Activated B cell treated with CpG ODN at 0.5 μM for 24 hours (primary cell): ENCODE measurements around the gene APCDD1L. TPM values are rescaled to one million over a fixed set of nuclear protein-coding genes. Genes with fewer than 3 reads are reported as not detected.

ENCODE experiments used
- ATAC-seq: fragments of 200-7000 bp; cut with Tn5 transposase; one replicate; pipeline ENCODE4 v1.10.0; 2021; ENCODE audit warnings: low read depth, mild to moderate bottlenecking, moderate library complexity
- CTCF ChIA-PET: fragments of 350-600 bp; sonication (Branson Sonifier 250); formaldehyde crosslinking; loops from one replicate; lab custom pipeline; 2021; ENCODE audit warnings: antibody characterized with exemption; lab: Charles Lee
- POLR2A ChIA-PET: fragments of 350-600 bp; sonication (Branson Sonifier 250); formaldehyde crosslinking; loops from one replicate; lab custom pipeline; 2021; ENCODE audit warnings: antibody characterized with exemption; lab: Charles Lee
- DNase-seq: peaks from one replicate; pipeline ENCODE4 v3.0.0; 2022
- H3K27ac Mint-ChIP-seq: one replicate; pipeline ENCODE4 v1.8.0; 2020; ENCODE audit warnings: mixed read lengths
- H3K27me3 Mint-ChIP-seq: one replicate; pipeline ENCODE4 v1.8.0; 2021; ENCODE audit warnings: mixed read lengths
- H3K36me3 Mint-ChIP-seq: one replicate; pipeline ENCODE4 v1.8.0; 2021; ENCODE audit warnings: low read depth, mixed read lengths
- H3K4me1 Mint-ChIP-seq: one replicate; pipeline ENCODE4 v1.8.0; 2021; ENCODE audit warnings: mixed read lengths
- H3K4me3 Mint-ChIP-seq: one replicate; pipeline ENCODE4 v1.8.0; 2020; ENCODE audit warnings: mild to moderate bottlenecking, mixed read lengths
- H3K9me3 Mint-ChIP-seq: one replicate; pipeline ENCODE4 v1.8.0; 2020; ENCODE audit warnings: mixed read lengths
- CTCF ChIP-seq: fragments of 200-600 bp; IDR thresholded peaks from one replicate; pipeline ENCODE4 v1.8.0; 2022; ENCODE audit warnings: antibody characterized with exemption, mild to moderate bottlenecking
- intact Hi-C: fragments of 100-400 bp; cut with micrococcal nuclease; formaldehyde crosslinking; loops from one replicate; pipeline ENCODE4 v1.15.1; 2024
- total RNA-seq: library from RNA; stranded (reverse); gene quantifications from 2 replicates; pipeline ENCODE4 v1.2.3, GENCODE V29; 2022

Gene APCDD1L
- total RNA-seq, 1 donor from 2014 or later, result not detected

- no peak overlapping the region for H3K27ac Mint-ChIP-seq
- intact Hi-C loops, result no loop called here
- ChIA-PET CTCF (interaction anchor here (0.8 kb wide), 1 partner anchor 226 kb away, joined by 4 read pairs; no protein-coding TSS in a partner anchor), POLR2A (no interaction called here)
- no peaks in the 10 kb centered on the region for H3K9me3 Mint-ChIP-seq
- no peaks in the 10 kb centered on the region for H3K36me3 Mint-ChIP-seq
- no peak overlapping the region for H3K4me3 Mint-ChIP-seq
- H3K27me3 Mint-ChIP-seq, result peaks cover 4% of the 10 kb centered on the region
- no peak for DNase-seq
- H3K4me1 Mint-ChIP-seq, result peaks cover 20% of the 10 kb centered on the region
- no peak for TF ChIP-seq CTCF
- ATAC-seq, result no peak
Measured at GRCh38 chr20:58463256-58463655, 51.9 kb downstream of the APCDD1L start.

- DNase-seq, result no peak
- H3K36me3 Mint-ChIP-seq, result no peaks in the 10 kb centered on the region
- peaks cover 4% of the 10 kb centered on the region for H3K27me3 Mint-ChIP-seq
- CTCF ChIA-PET, result no interaction called here
- POLR2A ChIA-PET, result no interaction called here
- TF ChIP-seq CTCF, result no peak
- H3K4me1 Mint-ChIP-seq, result peaks cover 30% of the 10 kb centered on the region
- no peak for ATAC-seq
- no peak overlapping the region for H3K4me3 Mint-ChIP-seq
- intact Hi-C loops, result no loop called here
- H3K9me3 Mint-ChIP-seq, result no peaks in the 10 kb centered on the region
- H3K27ac Mint-ChIP-seq, result no peak overlapping the region
Measured at GRCh38 chr20:58461899-58462298, 53.3 kb downstream of the APCDD1L start.

GRCh38 chr20:58461104-58461503, 54.1 kb downstream of the APCDD1L start:
- Mint-ChIP-seq H3K27ac (no peak overlapping the region), H3K4me3 (no peak overlapping the region), H3K4me1 (peaks cover 30% of the 10 kb centered on the region), H3K36me3 (no peaks in the 10 kb centered on the region), H3K27me3 (no peaks in the 10 kb centered on the region), H3K9me3 (no peaks in the 10 kb centered on the region)
- no peak for ATAC-seq
- POLR2A ChIA-PET, result interaction anchor here (1.1 kb wide), 1 partner anchor 72 kb away, joined by 3 read pairs; the partner anchor contains the start of gene VAPB
- TF ChIP-seq CTCF, result no peak
- intact Hi-C loops, result no loop called here
- CTCF ChIA-PET, result no interaction called here
- no peak for DNase-seq

GRCh38 chr20:58459058-58459750, 56.0 kb downstream of the APCDD1L start:
- TF ChIP-seq CTCF, result no peak
- Mint-ChIP-seq H3K27ac (no peak overlapping the region), H3K9me3 (peaks cover 7% of the 10 kb centered on the region), H3K27me3 (no peaks in the 10 kb centered on the region), H3K4me3 (no peak overlapping the region), H3K4me1 (peaks cover 30% of the 10 kb centered on the region), H3K36me3 (peaks cover 9% of the 10 kb centered on the region)
- peak; percentile 9 for ATAC-seq
- no peak for DNase-seq
- intact Hi-C loops, result loop anchor here (2.0 to 10.0 kb wide), 4 partner anchors 152 to 1994 kb away; partner anchors contain the start of genes RTF2 and ZBP1
- POLR2A ChIA-PET, result interaction anchor here (0.8 to 3.0 kb wide), 3 partner anchors 70 to 224 kb away, joined by 4 to 16 read pairs (median 9); partner anchors contain the start of genes STX16 and VAPB
- CTCF ChIA-PET, result interaction anchor here (0.9 to 1.7 kb wide), 3 partner anchors 11 to 192 kb away, joined by 5 to 6 read pairs (median 6); partner anchors contain the start of genes STX16 and VAPB
